Coronary artery (tissue), 2 donors: ENCODE results near the gene NFE2L3.
A peak's percentile ranks its signal among the peaks of the same experiment; 100 is the strongest.

ENCODE experiments used
- DNase-seq: peaks from one replicate; pipeline ENCODE4 v3.0.0-alpha.2; 2017; ENCODE audit warnings: low spot score
- H3K27ac ChIP-seq, 2 donors: fragments of 200-600 bp; sonication (generic); one replicate each; pipeline ENCODE4 v1.5.1; 2016 to 2019
- H3K4me3 ChIP-seq: fragments of 200-600 bp; sonication (generic); 2 replicates; pipeline ENCODE4 v1.5.1; 2016; ENCODE audit warnings: mild to moderate bottlenecking, moderate library complexity
- TF ChIP-seq, protein P1 (sequence below): fragments of 200-600 bp; sonication (generic); IDR thresholded peaks from one replicate; pipeline ENCODE4 v1.5.1; 2019; ENCODE audit warnings: antibody characterized with exemption

NFE2L3 gene

DNA sequence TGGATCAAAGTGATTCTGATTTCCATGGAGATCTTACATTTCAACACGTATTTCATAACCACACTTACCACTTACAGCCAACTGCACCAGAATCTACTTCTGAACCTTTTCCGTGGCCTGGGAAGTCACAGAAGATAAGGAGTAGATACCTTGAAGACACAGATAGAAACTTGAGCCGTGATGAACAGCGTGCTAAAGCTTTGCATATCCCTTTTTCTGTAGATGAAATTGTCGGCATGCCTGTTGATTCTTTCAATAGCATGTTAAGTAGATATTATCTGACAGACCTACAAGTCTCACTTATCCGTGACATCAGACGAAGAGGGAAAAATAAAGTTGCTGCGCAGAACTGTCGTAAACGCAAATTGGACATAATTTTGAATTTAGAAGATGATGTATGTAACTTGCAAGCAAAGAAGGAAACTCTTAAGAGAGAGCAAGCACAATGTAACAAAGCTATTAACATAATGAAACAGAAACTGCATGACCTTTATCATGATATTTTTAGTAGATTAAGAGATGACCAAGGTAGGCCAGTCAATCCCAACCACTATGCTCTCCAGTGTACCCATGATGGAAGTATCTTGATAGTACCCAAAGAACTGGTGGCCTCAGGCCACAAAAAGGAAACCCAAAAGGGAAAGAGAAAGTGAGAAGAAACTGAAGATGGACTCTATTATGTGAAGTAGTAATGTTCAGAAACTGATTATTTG is 33.3 kb downstream of the NFE2L3 start:
- H3K4me3 ChIP-seq, result no peak overlapping the region
- TF ChIP-seq, protein P1, sequence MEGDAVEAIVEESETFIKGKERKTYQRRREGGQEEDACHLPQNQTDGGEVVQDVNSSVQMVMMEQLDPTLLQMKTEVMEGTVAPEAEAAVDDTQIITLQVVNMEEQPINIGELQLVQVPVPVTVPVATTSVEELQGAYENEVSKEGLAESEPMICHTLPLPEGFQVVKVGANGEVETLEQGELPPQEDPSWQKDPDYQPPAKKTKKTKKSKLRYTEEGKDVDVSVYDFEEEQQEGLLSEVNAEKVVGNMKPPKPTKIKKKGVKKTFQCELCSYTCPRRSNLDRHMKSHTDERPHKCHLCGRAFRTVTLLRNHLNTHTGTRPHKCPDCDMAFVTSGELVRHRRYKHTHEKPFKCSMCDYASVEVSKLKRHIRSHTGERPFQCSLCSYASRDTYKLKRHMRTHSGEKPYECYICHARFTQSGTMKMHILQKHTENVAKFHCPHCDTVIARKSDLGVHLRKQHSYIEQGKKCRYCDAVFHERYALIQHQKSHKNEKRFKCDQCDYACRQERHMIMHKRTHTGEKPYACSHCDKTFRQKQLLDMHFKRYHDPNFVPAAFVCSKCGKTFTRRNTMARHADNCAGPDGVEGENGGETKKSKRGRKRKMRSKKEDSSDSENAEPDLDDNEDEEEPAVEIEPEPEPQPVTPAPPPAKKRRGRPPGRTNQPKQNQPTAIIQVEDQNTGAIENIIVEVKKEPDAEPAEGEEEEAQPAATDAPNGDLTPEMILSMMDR, result no peak
- peak overlapping the region in 1 of 2 donors; percentile 15 for H3K27ac ChIP-seq
- no peak for DNase-seq

DNA sequence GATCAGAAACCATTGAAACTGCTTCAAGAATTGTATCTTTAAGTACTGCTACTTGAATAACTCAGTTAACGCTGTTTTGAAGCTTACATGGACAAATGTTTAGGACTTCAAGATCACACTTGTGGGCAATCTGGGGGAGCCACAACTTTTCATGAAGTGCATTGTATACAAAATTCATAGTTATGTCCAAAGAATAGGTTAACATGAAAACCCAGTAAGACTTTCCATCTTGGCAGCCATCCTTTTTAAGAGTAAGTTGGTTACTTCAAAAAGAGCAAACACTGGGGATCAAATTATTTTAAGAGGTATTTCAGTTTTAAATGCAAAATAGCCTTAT is 33.8 kb downstream of the NFE2L3 start:
- Histone ChIP-seq H3K27ac (no peak overlapping the region), H3K4me3 (no peak overlapping the region)
- DNase-seq, result no peak
- TF ChIP-seq, protein P1, result no peak

DNA sequence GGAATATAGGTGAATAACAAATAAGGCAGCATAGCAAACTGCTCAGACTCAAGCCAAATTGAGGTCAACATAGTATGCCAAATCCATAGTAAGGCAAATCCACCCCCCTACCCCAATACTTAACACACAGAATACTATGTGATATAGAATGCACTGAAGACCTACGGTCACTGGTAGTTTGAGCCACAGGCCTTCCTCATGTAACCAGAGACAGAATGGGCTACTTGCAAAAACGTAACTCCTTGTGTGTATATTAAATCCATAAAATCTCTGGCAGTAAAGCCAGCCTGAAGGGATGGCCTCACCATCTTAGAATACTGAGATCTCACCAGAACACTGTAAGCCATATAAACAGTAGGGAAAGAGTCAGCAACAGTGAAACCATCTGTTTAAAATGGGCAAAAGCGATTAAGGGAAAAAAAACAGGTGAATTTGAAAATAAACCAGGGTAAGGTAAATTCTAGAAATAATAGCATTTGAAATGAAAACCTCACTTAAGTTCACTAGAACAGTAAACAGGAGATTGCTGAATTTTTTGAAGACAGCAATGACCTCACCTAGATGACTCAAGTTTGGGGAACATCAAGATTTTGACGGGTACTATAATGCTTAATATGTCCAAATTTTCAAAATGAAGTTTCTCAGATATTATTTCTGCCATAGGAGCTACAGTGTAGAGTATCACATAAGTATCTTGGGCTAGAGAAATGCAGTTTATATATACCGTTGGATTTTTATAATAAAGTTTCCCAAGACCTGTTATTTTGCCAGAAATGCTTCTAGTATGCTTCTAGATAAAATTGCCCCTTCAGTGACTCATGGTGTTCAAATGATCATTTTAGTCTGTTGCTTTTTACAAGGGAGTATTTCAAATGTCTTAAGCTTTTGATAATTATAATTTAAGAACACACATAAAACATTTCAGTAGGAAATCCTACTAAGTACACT is 34.6 kb downstream of the NFE2L3 start:
- Histone ChIP-seq H3K4me3 (no peak overlapping the region), H3K27ac (peak overlapping the region in 1 of 2 donors; percentile 8)
- TF ChIP-seq, protein P1, result no peak
- no peak for DNase-seq

DNA sequence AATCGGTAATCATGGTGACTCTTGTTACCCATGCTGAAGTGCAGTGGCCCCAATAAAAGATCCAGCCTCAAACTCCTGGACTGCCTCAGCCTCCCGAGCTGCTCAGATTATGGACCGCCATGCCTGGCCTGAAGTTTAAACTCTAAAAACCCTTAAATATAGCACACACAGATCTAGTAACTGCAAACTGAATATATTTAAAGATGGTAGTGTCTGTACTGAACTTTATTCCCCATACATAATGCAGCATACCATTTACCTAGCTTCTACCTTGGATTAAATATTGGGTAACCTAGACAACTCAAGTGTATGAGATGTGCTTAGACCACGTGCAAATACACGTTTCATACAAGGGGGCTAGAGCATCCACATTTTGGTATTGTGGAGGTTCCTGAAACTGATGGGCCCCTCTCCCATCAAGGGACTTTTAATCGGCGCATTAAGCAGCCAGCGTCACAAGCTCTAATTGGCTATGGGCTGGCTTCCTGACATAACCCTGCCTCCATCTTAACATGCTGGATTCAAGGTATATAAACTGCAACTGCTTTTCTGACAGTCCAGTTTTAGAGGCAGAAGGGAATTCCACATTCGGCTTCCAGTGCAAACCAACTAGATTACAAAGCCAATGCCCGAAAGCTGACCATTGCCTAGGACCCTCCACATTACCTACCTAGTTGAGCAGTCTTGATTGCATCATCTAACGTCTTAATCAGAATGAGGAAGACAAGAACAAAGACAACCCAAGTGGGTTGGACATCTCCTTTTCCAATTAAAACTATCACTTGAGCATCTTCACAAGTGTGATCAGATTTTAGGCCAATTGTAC is 35.6 kb downstream of the NFE2L3 start:
- TF ChIP-seq, protein P1, result no peak
- H3K4me3 ChIP-seq, result no peak overlapping the region
- H3K27ac ChIP-seq, result peak overlapping the region in 1 of 2 donors; percentile 22
- no peak for DNase-seq

DNA sequence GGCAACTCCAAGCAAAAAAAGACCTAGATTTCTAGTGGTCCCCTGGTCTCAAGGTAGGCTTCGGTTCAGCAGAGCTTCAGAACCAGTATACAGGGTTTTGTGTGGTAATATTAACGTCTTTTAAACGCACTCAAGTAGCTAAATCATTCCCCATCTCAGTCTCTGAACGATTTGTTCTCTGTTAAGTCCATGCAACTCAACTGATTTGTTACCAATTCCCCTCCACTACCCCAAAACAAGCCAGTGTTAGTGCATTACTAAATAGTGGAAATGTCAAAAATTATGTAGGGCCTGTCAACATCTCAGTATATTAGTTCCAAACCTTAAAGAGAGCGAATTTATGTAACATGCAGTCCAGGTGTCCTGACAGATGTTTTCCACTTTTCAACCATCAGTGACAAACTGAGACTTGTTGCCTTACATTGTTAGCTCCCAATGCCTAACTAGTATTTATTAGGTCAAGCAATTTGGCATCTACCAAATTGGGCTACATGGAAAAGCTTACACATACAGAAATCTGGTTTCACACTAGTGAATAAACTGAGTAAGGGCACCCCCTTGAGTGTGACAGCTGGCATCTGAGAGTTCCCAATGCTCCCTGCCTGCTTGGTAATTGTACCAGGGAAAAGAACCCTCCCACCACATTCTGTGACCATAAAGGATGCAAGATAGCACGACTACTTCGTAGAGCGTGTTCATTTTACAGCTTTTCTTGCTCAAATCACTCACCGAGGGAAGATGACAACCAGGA is 36.4 kb downstream of the NFE2L3 start:
- Histone ChIP-seq H3K4me3 (no peak overlapping the region), H3K27ac (no peak overlapping the region)
- DNase-seq, result no peak
- TF ChIP-seq, protein P1, result no peak

DNA sequence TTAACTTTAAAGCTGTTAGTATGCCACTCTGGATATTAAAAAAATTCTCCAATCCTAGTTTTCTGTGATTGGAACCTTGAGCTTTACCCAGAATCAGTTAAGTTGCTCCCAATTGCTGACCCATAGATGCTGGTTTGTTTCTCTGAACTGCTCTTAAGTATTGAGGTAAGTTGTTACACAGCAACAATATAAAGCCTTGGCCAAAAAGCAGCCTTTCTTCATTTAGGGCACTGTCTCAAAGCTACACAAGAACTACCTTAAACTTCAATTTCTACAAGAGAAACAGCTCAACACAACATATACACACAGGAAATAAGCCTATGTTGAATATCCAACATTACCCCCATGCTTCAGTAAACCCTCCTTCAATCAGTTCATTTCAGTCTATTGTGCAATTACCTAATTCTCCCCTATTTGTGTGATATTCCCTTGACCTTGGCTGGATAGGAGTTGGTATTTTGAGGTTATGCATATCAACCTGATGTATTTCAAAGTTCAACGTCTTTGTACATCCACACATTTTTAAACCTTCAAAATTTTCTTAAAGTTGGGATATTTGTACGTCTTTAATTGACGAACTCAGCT is 37.1 kb downstream of the NFE2L3 start:
- Histone ChIP-seq H3K4me3 (no peak overlapping the region), H3K27ac (no peak overlapping the region)
- TF ChIP-seq, protein P1, result no peak
- DNase-seq, result no peak
